OCI-LY7 (cell line): ENCODE results near the gene AGO1. TPM values are rescaled to one million over a fixed set of nuclear protein-coding genes. Genes with fewer than 3 reads are reported as not detected.

ENCODE experiments used
- BruUV-seq: library from RNA; stranded (reverse); fragments of 400-500 nt; replicated peaks from 2 replicates; lab custom pipeline; 2021; lab: Mats Ljungman, UMichigan
- CTCF ChIA-PET: fragments of 300-600 bp; sonication (Branson Sonifier 250); formaldehyde crosslinking; loops from one replicate; lab custom pipeline; 2022; ENCODE audit warnings: antibody characterized with exemption; ENCODE audit not compliant: unreplicated experiment; lab: Charles Lee
- POLR2A ChIA-PET: fragments of 300-600 bp; sonication (Branson Sonifier 250); formaldehyde crosslinking; loops from one replicate; lab custom pipeline; 2022; ENCODE audit warnings: antibody characterized with exemption; lab: Charles Lee
- DNase-seq: peaks from one replicate; pipeline ENCODE4 v3.0.0-alpha.2; 2015; ENCODE audit warnings: low spot score
- H2AFZ ChIP-seq: fragments of 200-600 bp; sonication (generic), shearing (Covaris generic); 2 replicates; pipeline ENCODE4 v1.6.1; 2014; ENCODE audit warnings: mild to moderate bottlenecking, antibody characterized with exemption, low read length, moderate library complexity
- H3K27ac ChIP-seq: fragments of 200-600 bp; sonication (generic); 2 replicates; pipeline ENCODE4 v1.5.1; 2014; ENCODE audit warnings: mixed run types, low read depth, mild to moderate bottlenecking, moderate library complexity, low read length, inconsistent platforms; ENCODE audit not compliant: poor library complexity, severe bottlenecking
- H3K36me3 ChIP-seq: fragments of 200-600 bp; sonication (generic); 2 replicates; pipeline ENCODE4 v1.6.1; 2014; ENCODE audit warnings: mild to moderate bottlenecking, antibody characterized with exemption, low read length, moderate library complexity, mixed read lengths; ENCODE audit not compliant: insufficient read depth
- H3K4me1 ChIP-seq: fragments of 200-600 bp; sonication (generic); 2 replicates; pipeline ENCODE4 v1.5.1; 2014; ENCODE audit warnings: mild to moderate bottlenecking, low read length; ENCODE audit not compliant: insufficient read depth, poor library complexity, severe bottlenecking
- H3K4me2 ChIP-seq: fragments of 200-600 bp; sonication (generic); 2 replicates; pipeline ENCODE4 v1.6.1; 2014; ENCODE audit warnings: mild to moderate bottlenecking, low read length
- H3K4me3 ChIP-seq: fragments of 200-600 bp; sonication (generic); 2 replicates; pipeline ENCODE4 v1.5.1; 2014; ENCODE audit warnings: mild to moderate bottlenecking, low read depth, low read length; ENCODE audit not compliant: poor library complexity, severe bottlenecking
- H3K79me2 ChIP-seq: fragments of 200-600 bp; sonication (generic); 2 replicates; pipeline ENCODE4 v1.6.1; 2016; ENCODE audit warnings: low read depth, mild to moderate bottlenecking, low read length, moderate library complexity, mixed read lengths; ENCODE audit not compliant: insufficient read depth
- H3K9me2 ChIP-seq: fragments of 200-600 bp; sonication (generic); 2 replicates; pipeline ENCODE4 v1.6.1; 2016; ENCODE audit warnings: mild to moderate bottlenecking, low read length, mixed read lengths; ENCODE audit not compliant: insufficient read depth
- H3K9me3 ChIP-seq: fragments of 200-600 bp; sonication (generic); 2 replicates; pipeline ENCODE4 v1.6.1; 2014; ENCODE audit warnings: mild to moderate bottlenecking, mixed run types, low read length, mixed read lengths
- H4K20me1 ChIP-seq: fragments of 200-600 bp; sonication (generic); 2 replicates; pipeline ENCODE4 v1.6.1; 2014; ENCODE audit warnings: mild to moderate bottlenecking, antibody characterized with exemption, low read length, moderate library complexity, mixed read lengths; ENCODE audit not compliant: insufficient read depth
- CTCF ChIP-seq: fragments of 200-600 bp; sonication (generic); conservative IDR thresholded peaks from 2 replicates; pipeline ENCODE4 v1.5.1; 2014; ENCODE audit warnings: mild to moderate bottlenecking, antibody characterized with exemption, low read length, moderate library complexity, mixed read lengths
- EZH2phosphoT487 ChIP-seq: fragments of 200-600 bp; sonication (generic); IDR thresholded peaks from 2 replicates; pipeline ENCODE4 v1.6.1; 2018; ENCODE audit warnings: low read depth, borderline replicate concordance, mild to moderate bottlenecking, mixed run types, antibody characterized with exemption, low read length, moderate library complexity, mixed read lengths
- intact Hi-C: fragments of 100-400 bp; cut with micrococcal nuclease; formaldehyde crosslinking; loops from one replicate; pipeline ENCODE4 v1.10.0; 2022; ENCODE audit not compliant: unreplicated experiment
- total RNA-seq, 2 experiments: library from RNA; depleted of rRNA in 1 of 2; stranded (reverse); fragments of >200 nt in 1 of 2; shearing (Covaris generic) in 1 of 2; gene quantifications; 2 replicates each; pipeline ENCODE4 v1.2.3, GENCODE V29; 2014 to 2022

AGO1 gene
- total RNA-seq, 2 experiments from 2014 or later = 8.1 to 20.9 TPM

GRCh38 chr1:35901235-35901634 lies 18.2 kb downstream of the AGO1 start:
- Histone ChIP-seq H3K79me2 (no peaks in the 10 kb centered on the region), H3K4me3 (no peak overlapping the region), H3K9me3 (no peaks in the 10 kb centered on the region), H3K4me1 (no peaks in the 10 kb centered on the region), H3K4me2 (no peak overlapping the region), H3K27ac (no peak overlapping the region), H2AFZ (no peak overlapping the region), H3K36me3 (peaks cover 54% of the 10 kb centered on the region; the same call in 1 of the 2 replicates), H4K20me1 (no peaks in the 10 kb centered on the region), H3K9me2 (no peaks in the 10 kb centered on the region)
- no peak for DNase-seq
- no TSS peak for BruUV-seq
- POLR2A ChIA-PET = interaction anchor here (0.6 kb wide), 1 partner anchor 9 kb away, joined by 3 read pairs; no protein-coding TSS in a partner anchor
- no peak for TF ChIP-seq EZH2phosphoT487
- no peak for TF ChIP-seq CTCF
- intact Hi-C loops = no loop called here
- CTCF ChIA-PET = no interaction called here

GRCh38 chr1:35902671-35903070 lies 19.7 kb downstream of the AGO1 start:
- H3K4me1 ChIP-seq = no peaks in the 10 kb centered on the region
- H3K4me3 ChIP-seq = no peak overlapping the region
- POLR2A ChIA-PET = interaction anchor here (0.7 kb wide), 1 partner anchor 87 kb away, joined by 7 read pairs; no protein-coding TSS in a partner anchor
- BruUV-seq = no TSS peak
- H3K9me2 ChIP-seq = no peaks in the 10 kb centered on the region
- CTCF ChIA-PET = no interaction called here
- no peak overlapping the region for H3K27ac ChIP-seq
- no peaks in the 10 kb centered on the region for H3K79me2 ChIP-seq
- intact Hi-C loops = no loop called here
- H4K20me1 ChIP-seq = no peaks in the 10 kb centered on the region
- no peak overlapping the region for H2AFZ ChIP-seq
- DNase-seq = no peak
- no peaks in the 10 kb centered on the region for H3K9me3 ChIP-seq
- peaks cover 58% of the 10 kb centered on the region for H3K36me3 ChIP-seq
- H3K4me2 ChIP-seq = no peak overlapping the region
- TF ChIP-seq CTCF (no peak), EZH2phosphoT487 (no peak)

- Histone ChIP-seq H3K4me2 (no peak overlapping the region), H3K79me2 (no peaks in the 10 kb centered on the region), H3K36me3 (peaks cover 83% of the 10 kb centered on the region), H3K9me2 (no peaks in the 10 kb centered on the region), H2AFZ (no peak overlapping the region), H3K27ac (no peak overlapping the region), H3K9me3 (no peaks in the 10 kb centered on the region), H4K20me1 (no peaks in the 10 kb centered on the region), H3K4me3 (no peak overlapping the region), H3K4me1 (no peaks in the 10 kb centered on the region)
- intact Hi-C loops = no loop called here
- BruUV-seq = no TSS peak
- TF ChIP-seq CTCF (no peak), EZH2phosphoT487 (no peak)
- no peak for DNase-seq
- CTCF ChIA-PET = no interaction called here
- POLR2A ChIA-PET = no interaction called here
Observed at GRCh38 chr1:35914717-35915116, 31.7 kb downstream of the AGO1 start.
